Measurements from ENCODE around the gene TAX1BP3. TPM values are rescaled to one million over a fixed set of nuclear protein-coding genes. Genes with fewer than 3 reads are reported as not detected.

Gene TAX1BP3
- total RNA-seq, 1 donor, result 164 TPM

DNA sequence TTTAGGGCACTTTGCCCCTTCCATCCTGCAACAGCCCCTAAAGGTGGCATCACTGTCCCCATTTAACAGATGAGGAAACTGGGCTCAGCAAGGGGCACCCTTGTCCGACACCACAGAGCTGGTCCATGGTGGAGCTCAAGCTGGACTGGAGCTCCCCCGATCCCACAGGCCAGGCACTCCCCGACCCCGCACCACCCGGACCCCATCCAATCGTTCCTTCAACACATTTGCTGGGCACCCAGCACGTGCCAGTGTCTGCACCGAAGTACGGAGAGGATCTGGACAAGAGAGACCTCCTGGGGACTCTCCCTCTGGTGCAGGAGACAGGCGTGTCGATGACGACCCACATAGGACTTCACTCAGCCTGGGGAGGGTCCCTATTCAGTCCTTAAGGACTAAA is 13.7 kb upstream of the TAX1BP3 start:
- H3K4me1 ChIP-seq (ENCODE audit: insufficient read depth, low read length), result peaks cover 2% of the 10 kb centered on the region
- H3K4me2 ChIP-seq (ENCODE audit: insufficient read depth, low read length), result no peak overlapping the region
- TF ChIP-seq, protein P1, sequence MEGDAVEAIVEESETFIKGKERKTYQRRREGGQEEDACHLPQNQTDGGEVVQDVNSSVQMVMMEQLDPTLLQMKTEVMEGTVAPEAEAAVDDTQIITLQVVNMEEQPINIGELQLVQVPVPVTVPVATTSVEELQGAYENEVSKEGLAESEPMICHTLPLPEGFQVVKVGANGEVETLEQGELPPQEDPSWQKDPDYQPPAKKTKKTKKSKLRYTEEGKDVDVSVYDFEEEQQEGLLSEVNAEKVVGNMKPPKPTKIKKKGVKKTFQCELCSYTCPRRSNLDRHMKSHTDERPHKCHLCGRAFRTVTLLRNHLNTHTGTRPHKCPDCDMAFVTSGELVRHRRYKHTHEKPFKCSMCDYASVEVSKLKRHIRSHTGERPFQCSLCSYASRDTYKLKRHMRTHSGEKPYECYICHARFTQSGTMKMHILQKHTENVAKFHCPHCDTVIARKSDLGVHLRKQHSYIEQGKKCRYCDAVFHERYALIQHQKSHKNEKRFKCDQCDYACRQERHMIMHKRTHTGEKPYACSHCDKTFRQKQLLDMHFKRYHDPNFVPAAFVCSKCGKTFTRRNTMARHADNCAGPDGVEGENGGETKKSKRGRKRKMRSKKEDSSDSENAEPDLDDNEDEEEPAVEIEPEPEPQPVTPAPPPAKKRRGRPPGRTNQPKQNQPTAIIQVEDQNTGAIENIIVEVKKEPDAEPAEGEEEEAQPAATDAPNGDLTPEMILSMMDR (IDR thresholded peaks at IDR 0.05; ENCODE audit: extremely low read depth, low read depth, low read length), result no peak
- no peaks in the 10 kb centered on the region for H3K79me2 ChIP-seq (ENCODE audit: insufficient read depth, low read length)
- H3K36me3 ChIP-seq (ENCODE audit: insufficient read depth, low read length), result no peaks in the 10 kb centered on the region
- no peak overlapping the region for H2AFZ ChIP-seq (ENCODE audit: low read length)
- no peaks in the 10 kb centered on the region for H4K20me1 ChIP-seq (ENCODE audit: insufficient read depth, low read length)
- peak; percentile 70 for DNase-seq (ENCODE audit: insufficient read length, low spot score, missing footprints)
- H3K4me3 ChIP-seq (ENCODE audit: insufficient read depth, low read length), result no peak overlapping the region
- H3K27me3 ChIP-seq (ENCODE audit: insufficient read depth, low read length), result peaks cover 4% of the 10 kb centered on the region
- H3K9me3 ChIP-seq (ENCODE audit: low read depth, low read length), result no peaks in the 10 kb centered on the region
- no peak overlapping the region for H3K27ac ChIP-seq (ENCODE audit: low read depth, low read length)

DNA sequence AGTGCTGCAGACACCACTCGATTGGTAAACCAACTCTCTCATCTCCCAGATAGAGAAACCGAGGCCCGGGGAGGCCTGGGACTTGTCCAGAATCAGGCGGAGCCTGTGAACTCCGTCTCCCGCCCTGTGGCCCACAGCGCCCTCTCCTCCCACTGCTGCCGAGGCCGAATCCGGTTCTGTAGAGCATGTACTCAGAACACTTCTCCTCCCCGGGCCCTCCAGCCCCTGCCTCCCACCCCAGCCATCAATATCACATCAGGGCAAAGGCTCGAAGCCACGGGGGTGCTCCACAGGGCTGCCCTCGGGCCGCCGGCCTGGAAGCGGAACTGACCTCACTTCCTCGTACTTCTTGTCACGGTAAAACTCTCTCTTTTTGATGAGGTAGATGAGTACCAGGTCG is 13.2 kb upstream of the TAX1BP3 start:
- Histone ChIP-seq H4K20me1 (ENCODE audit: insufficient read depth, low read length) (no peaks in the 10 kb centered on the region), H3K4me2 (ENCODE audit: insufficient read depth, low read length) (no peak overlapping the region), H3K36me3 (ENCODE audit: insufficient read depth, low read length) (no peaks in the 10 kb centered on the region), H3K9me3 (ENCODE audit: low read depth, low read length) (no peaks in the 10 kb centered on the region), H3K27me3 (ENCODE audit: insufficient read depth, low read length) (peaks cover 4% of the 10 kb centered on the region), H2AFZ (ENCODE audit: low read length) (no peak overlapping the region), H3K79me2 (ENCODE audit: insufficient read depth, low read length) (no peaks in the 10 kb centered on the region), H3K4me3 (ENCODE audit: insufficient read depth, low read length) (no peak overlapping the region), H3K27ac (ENCODE audit: low read depth, low read length) (no peak overlapping the region), H3K4me1 (ENCODE audit: insufficient read depth, low read length) (peaks cover 2% of the 10 kb centered on the region)
- DNase-seq (ENCODE audit: insufficient read length, low spot score, missing footprints), result peak; percentile 72
- TF ChIP-seq, protein P1 (IDR thresholded peaks at IDR 0.05; ENCODE audit: extremely low read depth, low read depth, low read length), result no peak

DNA sequence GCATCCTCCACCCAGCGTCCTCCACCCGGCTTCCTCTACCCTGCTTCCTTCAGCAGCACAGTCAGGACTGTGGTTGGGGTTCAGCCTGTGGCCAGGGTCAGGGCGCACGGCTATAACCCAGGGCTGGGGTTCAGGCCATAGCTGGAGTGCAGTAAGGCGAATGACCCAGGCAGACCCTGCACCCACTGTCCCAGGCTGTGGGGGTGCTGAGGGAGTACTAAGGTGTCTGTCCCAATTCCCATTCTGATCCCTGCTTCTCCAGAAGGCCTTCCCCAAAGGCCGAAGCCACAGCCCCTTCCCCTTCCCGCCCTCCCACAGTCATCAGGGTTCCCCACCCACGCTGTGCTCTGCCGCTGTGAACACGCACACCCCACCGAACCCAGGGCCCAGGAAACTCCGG is 12.7 kb upstream of the TAX1BP3 start:
- Histone ChIP-seq H3K4me1 (ENCODE audit: insufficient read depth, low read length) (peaks cover 2% of the 10 kb centered on the region), H3K36me3 (ENCODE audit: insufficient read depth, low read length) (no peaks in the 10 kb centered on the region), H3K9me3 (ENCODE audit: low read depth, low read length) (no peaks in the 10 kb centered on the region), H3K79me2 (ENCODE audit: insufficient read depth, low read length) (no peaks in the 10 kb centered on the region), H3K27me3 (ENCODE audit: insufficient read depth, low read length) (peaks cover 4% of the 10 kb centered on the region), H3K27ac (ENCODE audit: low read depth, low read length) (no peak overlapping the region), H3K4me3 (ENCODE audit: insufficient read depth, low read length) (no peak overlapping the region), H2AFZ (ENCODE audit: low read length) (no peak overlapping the region), H3K4me2 (ENCODE audit: insufficient read depth, low read length) (no peak overlapping the region), H4K20me1 (ENCODE audit: insufficient read depth, low read length) (no peaks in the 10 kb centered on the region)
- TF ChIP-seq, protein P1 (IDR thresholded peaks at IDR 0.05; ENCODE audit: extremely low read depth, low read depth, low read length), result no peak
- DNase-seq (ENCODE audit: insufficient read length, low spot score, missing footprints), result peak; percentile 79

DNA sequence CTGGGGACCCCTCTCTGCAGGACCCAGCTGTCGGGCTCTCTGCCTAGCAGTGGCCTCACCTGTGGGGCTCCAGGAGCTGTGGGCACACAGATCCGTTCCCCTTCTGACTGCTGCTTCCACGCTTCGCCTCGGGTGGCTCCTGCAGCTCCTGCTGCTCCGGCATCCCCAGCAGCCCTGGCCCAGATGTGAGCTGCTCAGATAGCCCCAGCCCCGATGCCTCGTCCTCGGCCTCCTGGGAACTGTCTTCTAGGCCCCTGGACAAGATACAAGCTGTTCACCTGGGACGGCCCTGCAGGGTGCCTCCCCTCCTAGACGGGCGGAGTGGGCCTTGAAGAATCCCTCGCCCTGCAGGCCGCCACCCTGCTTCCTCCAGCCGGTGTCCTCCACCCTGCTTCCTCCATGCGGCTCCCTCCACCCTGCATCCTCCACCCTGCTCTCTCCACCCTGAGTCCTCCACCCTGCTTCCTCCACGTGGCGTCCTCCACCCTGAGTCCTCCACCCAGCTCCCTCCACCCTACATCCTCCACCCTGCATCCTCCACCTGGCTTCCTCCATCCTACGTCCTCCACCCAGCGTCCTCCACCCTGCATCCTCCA is 11.3 kb upstream of the TAX1BP3 start:
- Histone ChIP-seq H3K9me3 (ENCODE audit: low read depth, low read length) (no peaks in the 10 kb centered on the region), H3K79me2 (ENCODE audit: insufficient read depth, low read length) (no peaks in the 10 kb centered on the region), H3K4me3 (ENCODE audit: insufficient read depth, low read length) (no peak overlapping the region), H3K4me1 (ENCODE audit: insufficient read depth, low read length) (peaks cover 2% of the 10 kb centered on the region), H3K36me3 (ENCODE audit: insufficient read depth, low read length) (no peaks in the 10 kb centered on the region), H3K4me2 (ENCODE audit: insufficient read depth, low read length) (no peak overlapping the region), H2AFZ (ENCODE audit: low read length) (no peak overlapping the region), H4K20me1 (ENCODE audit: insufficient read depth, low read length) (no peaks in the 10 kb centered on the region), H3K27me3 (ENCODE audit: insufficient read depth, low read length) (peaks cover 4% of the 10 kb centered on the region), H3K27ac (ENCODE audit: low read depth, low read length) (no peak overlapping the region)
- DNase-seq (ENCODE audit: insufficient read length, low spot score, missing footprints), result no peak
- TF ChIP-seq, protein P1 (IDR thresholded peaks at IDR 0.05; ENCODE audit: extremely low read depth, low read depth, low read length), result no peak

Measured in osteoblast (primary cell).